ENCODE data around the gene HLA-G.
"Not testable (repeated sequence)": the region's sequence is repeated elsewhere in the genome, so short reads cannot be mapped to it uniquely, and the experiment has no call there.

HLA-G gene

DNA sequence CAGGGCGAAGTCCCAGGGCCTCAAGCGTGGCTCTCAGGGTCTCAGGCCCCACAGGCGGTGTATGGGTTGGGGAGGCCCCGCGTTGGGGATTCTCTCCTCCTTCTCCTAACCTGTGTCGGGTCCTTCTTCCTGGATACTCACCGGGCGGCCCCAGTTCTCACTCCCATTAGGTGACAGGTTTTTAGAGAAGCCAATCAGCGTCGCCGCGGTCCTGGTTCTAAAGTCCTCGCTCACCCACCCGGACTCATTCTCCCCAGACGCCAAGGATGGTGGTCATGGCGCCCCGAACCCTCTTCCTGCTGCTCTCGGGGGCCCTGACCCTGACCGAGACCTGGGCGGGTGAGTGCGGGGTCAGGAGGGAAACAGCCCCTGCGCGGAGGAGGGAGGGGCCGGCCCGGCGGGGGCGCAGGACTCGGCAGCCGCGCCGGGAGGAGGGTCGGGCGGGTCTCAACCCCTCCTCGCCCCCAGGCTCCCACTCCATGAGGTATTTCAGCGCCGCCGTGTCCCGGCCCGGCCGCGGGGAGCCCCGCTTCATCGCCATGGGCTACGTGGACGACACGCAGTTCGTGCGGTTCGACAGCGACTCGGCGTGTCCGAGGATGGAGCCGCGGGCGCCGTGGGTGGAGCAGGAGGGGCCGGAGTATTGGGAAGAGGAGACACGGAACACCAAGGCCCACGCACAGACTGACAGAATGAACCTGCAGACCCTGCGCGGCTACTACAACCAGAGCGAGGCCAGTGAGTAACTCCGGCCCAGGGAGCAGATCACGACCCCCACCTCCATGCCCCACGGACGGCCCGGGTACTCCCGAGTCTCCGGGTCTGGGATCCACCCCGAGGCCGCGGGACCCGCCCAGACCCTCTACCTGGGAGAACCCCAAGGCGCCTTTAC lies at the start of gene HLA-G:
HLA-G (plus strand) TSS at position 247 of the 892 bp plus-strand sequence; CDS start at position 267, 20 bp downstream.
- DNase-seq, result no peak

DNA sequence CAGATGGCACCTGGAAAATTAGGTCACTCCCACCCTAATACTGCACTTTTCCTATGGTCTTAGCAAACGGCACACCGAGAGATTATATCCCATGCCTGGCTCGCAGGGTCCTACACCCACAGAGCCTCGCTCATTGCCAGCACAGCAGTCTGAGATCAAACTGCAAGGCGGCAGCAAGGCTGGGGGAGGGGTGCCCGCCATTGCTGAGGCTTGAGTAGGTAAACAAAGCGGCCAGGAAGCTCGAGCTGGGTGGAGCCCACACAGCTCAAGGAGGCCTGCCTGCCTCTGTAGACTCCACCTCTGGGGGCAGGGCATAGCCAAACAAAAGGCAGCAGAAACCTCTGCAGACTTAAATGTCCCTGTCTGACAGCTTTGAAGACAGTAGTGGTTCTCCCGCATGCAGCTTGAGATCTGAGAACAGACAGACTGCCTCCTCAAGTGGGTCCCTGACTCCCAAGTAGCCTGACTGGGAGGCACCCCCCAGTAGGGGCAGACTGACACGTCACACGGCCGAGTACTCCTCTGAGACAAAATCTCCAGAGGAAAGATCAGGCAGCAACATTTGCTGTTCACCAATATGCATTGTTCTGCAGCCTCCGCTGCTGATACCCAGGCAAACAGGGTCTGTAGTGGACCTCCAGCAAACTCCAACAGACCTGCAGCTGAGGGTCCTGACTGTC lies 47.5 kb upstream of the HLA-G start:
- DNase-seq, result not testable (repeated sequence)

DNA sequence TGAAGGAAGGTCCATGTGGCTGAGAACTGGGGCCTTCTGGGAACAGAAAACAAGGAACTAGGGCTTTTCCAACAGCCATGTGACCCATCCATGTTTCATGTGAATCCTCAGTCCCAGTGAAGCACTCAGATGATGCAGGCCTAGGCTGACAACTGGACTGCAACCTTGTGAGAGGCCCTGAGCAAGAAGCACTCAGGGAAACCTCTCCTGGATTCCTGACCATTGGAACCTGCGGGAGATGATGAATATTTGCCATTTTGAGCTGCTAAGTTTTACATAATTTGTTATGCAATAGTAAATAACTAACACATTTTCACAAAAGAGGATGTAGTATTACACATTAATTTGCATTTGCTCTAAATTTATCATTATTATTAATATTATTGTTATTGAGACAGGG lies 38.4 kb upstream of the HLA-G start:
- no peak for DNase-seq

DNA sequence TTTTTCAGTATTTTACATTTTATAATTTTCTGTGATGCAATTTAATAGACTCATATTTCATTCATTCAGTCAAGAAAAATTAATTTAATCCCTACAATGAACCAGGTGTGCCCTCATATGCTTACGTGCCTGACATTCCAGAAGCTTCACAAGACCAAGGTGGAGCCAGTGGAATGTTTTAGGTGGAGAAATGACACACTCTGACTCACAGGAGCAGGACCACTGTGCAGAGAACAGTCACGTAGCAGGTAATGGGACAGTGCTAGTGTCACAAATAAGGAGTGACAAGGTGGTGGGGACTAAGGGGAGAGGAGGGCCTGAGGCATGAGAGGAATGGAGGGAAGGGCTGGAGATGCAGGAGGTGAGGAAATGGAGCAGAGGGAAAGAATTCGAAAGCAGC lies 37.0 kb upstream of the HLA-G start:
- no peak for DNase-seq

DNA sequence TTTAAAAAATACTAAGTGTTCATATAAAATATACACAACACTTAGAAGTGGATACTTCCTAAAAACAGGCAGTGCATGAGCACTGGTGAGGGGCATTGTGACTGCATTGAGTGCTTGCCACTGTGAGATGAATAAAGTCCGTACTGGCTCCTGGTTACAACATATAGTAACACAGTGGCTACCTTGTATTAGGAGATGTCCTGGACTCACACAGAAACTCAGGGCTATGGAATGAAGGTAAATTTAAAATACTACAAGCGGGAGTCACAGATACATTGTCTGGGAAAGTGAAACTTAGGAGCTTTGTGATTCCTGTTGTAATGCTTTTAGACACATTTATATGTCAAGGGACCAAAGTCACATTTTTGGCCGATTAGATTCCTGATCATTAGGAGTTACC lies 36.5 kb upstream of the HLA-G start:
- DNase-seq, result no peak

DNA sequence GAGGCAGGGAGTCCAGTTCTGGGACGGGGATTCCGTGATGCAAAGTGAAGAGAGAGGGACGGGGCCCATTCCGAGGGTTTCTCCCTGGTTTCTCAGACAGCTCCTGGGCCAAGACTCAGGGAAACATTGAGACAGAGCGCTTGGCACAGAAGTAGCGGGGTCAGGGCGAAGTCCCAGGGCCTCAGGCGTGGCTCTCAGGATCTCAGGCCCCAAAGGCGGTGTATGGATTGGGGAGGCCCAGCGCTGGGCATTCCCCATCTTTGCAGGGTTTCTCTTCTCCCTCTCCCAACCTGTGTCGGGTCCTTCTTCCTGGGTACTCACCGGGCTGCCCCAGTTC lies 35.9 kb upstream of the HLA-G start:
- DNase-seq, result no peak

DNA sequence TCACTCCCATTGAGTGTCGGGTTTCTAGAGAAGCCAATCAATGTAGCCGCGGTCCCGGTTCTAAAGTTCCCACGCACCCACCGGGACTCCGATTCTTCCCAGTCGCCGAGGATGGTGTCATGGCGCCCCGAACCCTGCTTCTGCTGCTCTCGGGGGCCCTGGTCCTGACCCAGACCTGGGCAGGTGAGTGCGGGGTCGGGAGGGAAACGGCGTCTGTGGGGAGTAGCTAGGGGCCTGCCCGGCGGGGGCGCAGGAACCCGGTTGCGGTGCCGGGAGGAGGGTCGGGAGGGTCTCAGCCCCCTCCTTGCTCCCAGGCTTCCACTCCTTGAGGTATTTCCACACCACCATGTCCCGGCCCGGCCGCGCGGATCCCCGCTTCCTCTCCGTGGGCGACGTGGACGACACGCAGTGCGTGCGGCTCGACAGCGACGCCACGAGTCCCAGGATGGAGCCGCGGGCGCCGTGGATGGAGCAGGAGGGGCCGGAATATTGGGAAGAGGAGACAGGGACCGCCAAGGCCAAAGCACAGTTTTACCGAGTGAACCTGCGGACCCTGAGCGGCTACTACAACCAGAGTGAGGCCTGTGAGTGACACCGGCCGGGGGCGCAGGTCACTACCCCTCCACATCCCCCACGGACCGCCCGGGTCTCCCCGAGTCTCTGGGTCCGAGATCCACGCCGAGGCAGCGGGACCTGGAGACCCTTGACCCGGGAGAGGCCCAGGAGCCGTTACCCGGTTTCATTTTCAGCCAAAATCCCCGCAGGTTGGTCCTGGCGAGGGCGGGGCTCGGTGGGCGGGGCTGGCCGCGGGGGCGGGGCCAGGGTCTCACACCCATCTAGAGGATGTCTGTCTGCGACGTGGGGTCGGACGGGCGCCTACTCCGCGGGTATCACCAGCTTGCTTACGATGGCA lies 35.2 kb upstream of the HLA-G start:
- no peak for DNase-seq

DNA sequence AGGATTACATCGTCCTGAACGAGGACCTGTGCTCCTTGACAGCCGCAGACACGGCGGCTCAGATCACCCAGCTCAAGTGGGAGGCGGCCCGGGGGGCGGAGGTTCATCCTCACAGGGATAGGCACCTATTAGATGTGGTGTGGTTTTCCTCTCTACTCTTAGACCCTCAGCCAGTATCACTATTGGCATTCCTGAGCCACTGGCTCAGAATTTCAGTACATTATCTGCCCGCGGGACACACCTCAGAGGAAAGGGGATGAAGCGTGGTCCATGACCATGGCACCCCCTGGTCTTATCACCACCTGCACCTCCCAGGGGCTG lies 34.6 kb upstream of the HLA-G start:
- DNase-seq, result no peak

DNA sequence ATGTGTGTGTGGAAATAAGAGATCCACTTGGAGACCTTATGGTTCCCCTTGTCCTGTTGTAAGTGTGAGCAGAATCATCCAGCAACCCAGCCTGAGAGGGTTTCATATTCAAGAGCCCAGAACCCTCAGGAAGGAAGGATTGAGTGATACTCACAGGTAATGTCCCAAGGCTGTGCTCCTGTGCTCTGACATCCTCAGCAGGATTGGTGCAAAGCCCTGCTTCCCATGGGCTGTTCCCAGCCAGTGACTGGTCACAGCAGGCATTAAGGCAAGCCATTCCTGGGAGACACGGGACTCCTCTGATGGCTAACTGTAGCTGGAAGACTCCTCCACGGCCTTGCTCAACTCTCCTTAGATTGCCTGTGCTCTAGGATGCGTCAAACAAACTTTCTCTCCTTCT lies 33.8 kb upstream of the HLA-G start:
- no peak for DNase-seq

DNA sequence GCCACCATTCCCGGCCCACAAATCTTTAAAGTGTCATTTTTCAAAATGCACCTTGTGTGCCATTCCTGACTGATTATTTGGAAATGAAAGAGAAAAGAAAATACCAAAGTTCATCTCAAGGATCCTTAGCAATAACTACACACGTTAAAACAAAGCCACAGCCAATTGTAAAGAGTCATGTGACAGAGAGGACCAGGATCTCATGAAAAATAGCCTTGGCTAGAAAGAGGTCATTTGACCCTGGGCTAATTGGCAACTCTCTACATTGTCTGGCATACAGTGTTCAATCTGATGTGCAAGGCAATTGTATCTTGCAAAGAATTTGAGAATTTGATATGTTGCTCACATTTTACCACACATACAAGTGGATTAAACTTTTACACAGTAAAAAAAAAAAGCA lies 31.6 kb upstream of the HLA-G start:
- DNase-seq, result no peak

DNA sequence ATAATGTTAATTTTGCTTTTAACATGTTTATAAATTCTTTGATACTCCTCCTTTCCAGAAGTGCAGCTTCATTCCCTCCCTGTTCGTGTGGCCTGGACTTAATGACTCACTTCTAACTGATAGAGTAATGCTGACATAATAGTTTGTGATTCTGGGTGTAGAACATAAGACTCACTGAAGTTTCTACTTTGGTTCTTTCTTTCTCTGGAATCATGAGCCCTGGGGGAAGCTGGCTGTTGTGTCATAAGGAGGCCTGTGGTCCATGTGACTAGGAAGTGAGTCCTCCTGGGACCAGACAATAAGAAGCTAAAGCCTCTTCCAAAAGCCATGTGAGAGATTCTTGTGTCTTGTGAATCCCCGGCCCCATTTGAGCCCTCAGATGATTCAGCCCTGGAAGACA lies 30.5 kb upstream of the HLA-G start:
- DNase-seq, result no peak

DNA sequence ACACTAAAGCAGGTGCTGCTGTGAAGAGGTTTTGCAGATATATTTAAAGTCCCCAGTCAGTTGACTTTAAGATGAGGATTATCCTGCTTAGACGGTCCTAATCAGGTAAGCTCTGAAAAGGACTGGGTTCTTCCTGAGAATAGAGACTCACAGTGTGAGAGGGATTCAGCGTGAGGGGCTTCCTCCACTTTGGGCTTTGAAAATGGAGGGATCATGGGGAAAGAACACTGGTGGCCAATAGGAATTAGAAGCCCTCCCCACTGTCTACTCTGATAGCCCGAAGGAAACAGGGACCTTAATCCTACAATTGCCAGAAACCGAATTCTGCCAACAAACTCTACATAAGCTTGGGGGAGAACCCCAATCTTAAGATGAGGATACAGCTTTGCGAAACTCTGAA lies 29.7 kb upstream of the HLA-G start:
- DNase-seq, result no peak

DNA sequence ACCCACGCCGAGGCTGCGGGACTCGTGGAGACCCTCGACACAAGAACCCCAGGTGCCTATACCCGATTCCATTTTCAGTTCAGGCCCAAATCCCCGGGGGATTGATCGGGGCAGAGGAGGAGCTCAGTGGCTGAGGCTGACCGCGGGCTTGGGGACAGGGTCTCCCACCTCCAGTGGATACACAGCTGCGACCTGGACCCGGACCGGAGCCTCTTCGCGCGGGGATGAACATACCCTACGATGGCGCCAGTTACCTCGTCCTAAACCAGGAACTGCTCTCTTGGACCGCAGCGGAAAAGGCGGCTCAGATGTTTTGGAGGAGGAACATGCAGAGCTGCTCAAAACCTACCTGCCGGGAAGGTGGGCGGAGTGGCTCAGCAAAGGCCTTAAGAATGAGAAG lies 27.4 kb upstream of the HLA-G start:
- DNase-seq, result no peak

DNA sequence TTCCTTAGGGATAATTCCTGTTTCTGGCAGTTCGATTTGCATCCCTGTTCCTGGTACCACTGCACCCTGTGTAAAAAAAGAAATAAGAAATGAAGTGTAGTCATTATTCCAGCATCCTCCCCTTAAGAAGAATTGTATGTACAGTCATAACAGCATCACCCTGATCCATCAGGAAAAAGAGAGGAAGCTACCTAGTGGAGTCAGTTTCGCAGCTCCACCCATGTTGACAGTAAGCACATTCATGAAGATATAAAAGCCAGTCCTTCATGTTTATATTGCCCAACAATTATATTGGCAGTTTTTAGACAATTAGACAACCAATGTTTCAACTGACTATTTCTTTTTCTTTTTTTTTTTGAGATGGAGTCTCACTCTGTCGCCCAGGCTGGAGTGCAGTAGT lies 21.2 kb upstream of the HLA-G start:
- DNase-seq, result no peak

DNA sequence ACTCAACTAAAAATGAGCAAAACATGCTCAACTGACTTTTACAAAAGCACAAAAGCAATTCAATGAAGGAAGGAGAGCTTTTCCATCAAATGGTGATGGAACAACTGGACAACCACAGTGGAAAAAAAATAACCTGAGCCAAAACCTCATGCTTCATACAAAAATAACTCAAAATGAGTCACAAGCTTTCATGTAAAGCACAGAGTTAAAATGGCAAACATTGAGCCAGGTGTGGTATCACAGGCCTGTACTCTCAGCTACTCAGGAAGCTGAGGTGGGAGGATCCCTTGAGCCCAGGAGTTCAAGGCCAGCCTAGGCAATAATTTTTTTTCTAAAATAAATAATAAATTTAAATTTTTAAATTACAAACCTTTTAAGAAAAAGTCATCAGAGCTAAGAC lies 18.4 kb upstream of the HLA-G start:
- DNase-seq, result no peak

DNA sequence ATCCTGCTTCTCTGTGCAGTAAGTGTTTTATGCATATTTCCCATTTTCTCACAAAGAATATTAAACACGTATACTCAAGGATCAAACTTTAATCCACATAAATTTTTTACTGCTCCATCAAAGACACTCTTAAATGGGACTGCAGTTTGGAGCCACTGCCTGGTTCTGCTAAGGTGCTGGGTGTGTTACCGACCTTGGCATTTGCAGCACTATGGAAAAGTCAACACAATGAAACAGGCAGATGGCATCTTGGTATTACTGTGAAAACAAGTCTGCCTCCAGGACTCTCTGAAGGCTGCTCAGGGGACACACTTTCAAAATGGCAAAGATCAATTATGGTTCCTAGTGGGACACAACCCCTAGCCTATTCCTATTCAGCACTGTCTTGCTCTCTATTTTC lies 17.3 kb upstream of the HLA-G start:
- DNase-seq, result no peak

DNA sequence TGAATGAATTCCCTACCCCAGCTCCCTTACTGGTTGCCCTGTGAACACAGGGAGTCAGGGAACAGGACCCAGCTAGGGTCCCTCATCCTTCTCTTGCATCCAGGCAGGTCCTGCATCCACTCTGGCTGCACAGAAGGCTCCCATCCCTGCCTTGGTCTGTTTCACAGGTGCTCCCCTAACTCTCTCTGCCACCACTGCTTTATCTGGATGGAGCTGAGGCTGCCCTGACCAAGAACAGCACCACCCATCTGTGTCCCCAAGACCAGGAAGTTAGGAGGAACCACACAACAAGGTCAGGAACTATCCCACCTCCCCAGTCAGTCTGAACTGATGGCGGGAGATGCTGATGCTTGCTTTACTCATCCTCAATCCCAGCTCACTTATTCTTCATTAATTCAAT lies 16.2 kb upstream of the HLA-G start:
- DNase-seq, result no peak

DNA sequence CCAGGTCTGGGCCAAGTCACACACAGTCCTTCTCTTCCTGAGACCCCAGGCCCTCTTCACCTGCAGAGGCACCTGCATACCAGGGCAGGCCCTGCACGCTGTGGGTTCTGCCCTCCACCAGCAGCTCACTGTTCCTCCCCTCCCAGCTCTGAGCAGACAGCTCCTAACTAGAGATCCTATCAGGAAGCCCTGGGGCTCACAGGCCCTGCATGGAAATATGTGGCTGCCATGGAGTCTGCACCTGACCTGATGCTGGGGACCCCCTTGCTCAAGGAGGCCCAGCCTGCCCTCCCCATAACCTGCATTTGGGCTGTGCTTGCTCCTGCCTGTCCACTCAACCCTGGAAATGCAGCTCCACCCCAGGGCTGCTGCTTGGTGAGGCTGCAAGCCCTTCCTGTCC lies 14.6 kb upstream of the HLA-G start:
- DNase-seq, result no peak

DNA sequence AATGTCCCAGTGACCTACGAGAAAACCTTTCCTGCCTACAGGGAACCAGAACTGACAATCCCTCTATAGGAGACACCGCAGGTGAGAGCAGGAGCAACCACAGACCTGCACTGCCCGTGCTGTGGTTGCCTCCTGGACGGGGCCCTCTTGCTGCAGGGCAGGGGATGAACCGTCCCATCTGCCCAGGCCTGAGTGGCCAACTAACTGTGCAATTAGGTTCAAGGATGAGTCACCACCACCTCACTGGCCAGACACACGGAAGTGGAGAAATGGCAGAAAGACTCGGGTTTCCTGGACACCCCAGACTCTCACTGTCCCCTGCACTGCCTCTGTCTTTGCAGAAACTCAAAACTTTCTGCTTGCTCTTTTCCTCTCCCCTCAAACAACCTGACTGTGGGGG lies 13.8 kb upstream of the HLA-G start:
- DNase-seq, result no peak

DNA sequence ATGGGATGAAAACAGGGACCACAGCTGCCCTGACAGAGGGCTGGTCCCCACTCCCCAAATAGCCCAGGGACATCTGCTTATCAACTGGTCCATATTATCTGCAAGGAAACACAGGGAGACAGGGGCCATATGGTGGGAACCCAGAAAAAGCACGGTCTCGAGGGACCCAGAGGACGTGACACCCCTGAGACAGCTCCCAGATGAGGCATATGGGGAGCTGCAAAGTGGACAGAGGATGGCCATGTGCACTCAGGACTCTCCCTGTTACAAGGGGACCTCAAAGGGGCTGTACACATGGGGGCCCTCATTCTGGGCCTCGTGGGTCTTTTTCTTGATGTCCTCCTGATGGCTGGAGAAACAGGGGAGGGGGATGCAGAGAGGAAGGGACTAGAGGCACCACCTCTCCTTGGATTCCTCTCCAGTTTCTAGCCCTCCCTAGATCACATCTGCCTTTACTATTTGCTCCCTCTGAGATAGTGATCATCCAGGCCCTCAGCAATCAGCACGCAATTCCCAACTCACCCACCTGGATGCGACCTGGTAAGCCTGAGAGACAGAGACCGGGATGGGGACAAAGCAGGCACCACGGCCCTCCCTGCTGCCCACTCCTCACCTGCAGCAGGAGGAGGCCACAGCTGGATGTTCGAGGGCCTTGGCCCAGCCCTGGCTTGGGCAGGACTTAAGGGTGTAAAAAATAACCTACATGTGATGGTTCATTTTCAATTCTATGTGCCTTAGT lies 13.1 kb upstream of the HLA-G start:
- no peak for DNase-seq

DNA sequence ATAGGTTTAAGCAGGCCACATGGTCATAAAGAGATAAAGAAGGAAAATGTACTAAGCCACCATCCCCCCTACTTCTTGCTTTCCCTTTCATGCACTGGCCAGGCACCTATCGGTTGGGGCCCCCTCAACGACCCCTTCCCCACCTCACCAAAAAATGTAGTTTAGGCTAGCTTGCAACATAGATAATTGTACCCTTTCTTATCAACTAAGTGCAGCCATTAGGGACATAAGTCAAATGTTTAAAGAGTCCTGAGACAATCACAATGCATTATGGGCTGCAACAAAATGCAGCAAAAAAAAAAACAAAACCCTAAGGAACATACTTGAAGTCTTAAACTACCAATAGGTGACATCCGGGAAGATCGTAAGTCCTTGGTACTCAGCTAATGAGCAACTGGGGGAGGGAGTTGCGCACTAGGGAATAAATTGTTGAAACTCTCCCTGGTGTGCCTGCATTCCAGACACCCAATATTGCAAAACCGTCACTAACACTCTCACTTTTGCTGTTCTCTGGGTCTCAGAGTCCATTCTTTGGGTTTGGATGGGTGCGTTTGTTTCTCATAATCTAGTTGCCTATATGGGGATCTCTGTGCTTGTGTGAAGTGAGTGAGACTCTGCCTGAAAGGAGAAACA lies 12.4 kb upstream of the HLA-G start:
- no peak for DNase-seq

DNA sequence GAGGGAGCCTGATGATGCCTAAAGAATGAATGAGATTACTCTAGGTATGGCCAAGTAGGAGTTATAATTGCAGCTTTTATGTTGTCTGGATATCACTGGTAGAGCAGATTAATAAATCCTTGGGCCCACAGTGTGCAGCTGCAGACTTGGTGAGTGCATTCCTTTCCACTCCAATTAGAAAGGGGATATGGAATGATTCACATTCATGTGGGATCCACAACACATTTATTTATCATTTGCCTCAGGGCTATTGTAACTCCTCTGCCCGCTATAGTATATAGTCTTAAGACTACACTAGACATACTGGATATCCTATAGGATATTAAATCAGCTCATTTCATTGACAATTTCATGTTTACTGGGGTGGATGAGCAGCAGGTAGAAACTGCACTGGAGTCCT lies 11.6 kb upstream of the HLA-G start:
- no peak for DNase-seq

DNA sequence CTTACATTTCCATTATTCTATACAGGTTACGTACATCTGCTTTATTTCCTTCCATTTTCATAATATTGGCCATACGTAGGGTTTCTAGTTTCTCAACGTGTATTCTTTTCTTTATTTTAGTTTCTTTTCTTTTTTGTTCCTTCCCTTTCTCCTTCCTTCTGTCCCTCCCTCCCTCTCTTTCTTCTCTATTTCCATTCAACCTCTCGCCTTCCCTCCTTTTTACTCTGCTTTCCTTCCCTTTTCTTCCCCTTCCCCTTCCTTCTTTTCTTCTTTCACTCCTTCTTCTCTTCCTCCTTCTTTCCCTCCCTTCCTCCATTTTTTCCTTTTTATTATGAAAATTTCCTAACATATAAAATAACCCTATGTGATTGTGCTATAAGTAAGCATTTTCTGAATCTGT lies 8.7 kb upstream of the HLA-G start:
- no peak for DNase-seq
